OCI-LY7 (cell line): ENCODE measurements around the gene VSIG2.

ENCODE experiments used
- EZH2phosphoT487 ChIP-seq: fragments of 200-600 bp; sonication (generic); IDR thresholded peaks from 2 replicates; pipeline ENCODE4 v1.6.1; 2018; ENCODE audit warnings: low read depth, borderline replicate concordance, mild to moderate bottlenecking, mixed run types, antibody characterized with exemption, low read length, moderate library complexity, mixed read lengths
- TF ChIP-seq, protein P1 (sequence below): fragments of 200-600 bp; sonication (generic); conservative IDR thresholded peaks from 2 replicates; pipeline ENCODE4 v1.5.1; 2014; ENCODE audit warnings: mild to moderate bottlenecking, antibody characterized with exemption, low read length, moderate library complexity, mixed read lengths

DNA sequence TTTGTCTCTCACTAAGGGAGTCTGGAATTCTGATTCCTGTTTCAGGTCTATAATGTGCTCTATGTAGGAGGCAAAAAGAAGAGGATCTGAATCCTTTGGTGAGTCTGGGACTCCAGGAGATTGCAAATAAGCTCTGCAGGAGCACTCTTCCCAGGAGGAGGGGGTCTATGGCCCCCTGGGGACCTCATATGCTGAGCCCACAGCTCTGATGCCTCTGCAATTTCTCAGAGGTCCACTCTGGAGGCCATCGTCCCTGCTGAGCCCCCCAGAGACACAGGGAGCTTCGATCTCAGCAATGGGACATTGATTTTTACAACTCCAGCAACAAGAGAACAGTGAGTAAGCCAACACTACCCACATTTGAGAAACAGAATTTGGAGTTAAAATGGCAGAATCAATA lies 32.5 kb downstream of the VSIG2 start:
- TF ChIP-seq, protein P1, sequence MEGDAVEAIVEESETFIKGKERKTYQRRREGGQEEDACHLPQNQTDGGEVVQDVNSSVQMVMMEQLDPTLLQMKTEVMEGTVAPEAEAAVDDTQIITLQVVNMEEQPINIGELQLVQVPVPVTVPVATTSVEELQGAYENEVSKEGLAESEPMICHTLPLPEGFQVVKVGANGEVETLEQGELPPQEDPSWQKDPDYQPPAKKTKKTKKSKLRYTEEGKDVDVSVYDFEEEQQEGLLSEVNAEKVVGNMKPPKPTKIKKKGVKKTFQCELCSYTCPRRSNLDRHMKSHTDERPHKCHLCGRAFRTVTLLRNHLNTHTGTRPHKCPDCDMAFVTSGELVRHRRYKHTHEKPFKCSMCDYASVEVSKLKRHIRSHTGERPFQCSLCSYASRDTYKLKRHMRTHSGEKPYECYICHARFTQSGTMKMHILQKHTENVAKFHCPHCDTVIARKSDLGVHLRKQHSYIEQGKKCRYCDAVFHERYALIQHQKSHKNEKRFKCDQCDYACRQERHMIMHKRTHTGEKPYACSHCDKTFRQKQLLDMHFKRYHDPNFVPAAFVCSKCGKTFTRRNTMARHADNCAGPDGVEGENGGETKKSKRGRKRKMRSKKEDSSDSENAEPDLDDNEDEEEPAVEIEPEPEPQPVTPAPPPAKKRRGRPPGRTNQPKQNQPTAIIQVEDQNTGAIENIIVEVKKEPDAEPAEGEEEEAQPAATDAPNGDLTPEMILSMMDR = no peak
- TF ChIP-seq EZH2phosphoT487 = no peak
